Lower leg skin (tissue), 4 donors: ENCODE data around the gene MICU1. TPM values are rescaled to one million over a fixed set of nuclear protein-coding genes. Genes with fewer than 3 reads are reported as not detected.
"Not testable (repeated sequence)": the region's sequence is repeated elsewhere in the genome, so short reads cannot be mapped to it uniquely, and the experiment has no call there.

Experiments
- DNase-seq, 2 donors: peaks; one replicate each; pipeline ENCODE4 v3.0.0-alpha.2; 2019; ENCODE audit warnings: low spot score in 2 of 2
- H3K4me3 ChIP-seq: fragments of 200-600 bp; sonication (generic); 2 replicates; pipeline ENCODE4 v1.5.1; 2017; ENCODE audit warnings: mild to moderate bottlenecking, low read depth; ENCODE audit not compliant: poor library complexity, severe bottlenecking
- CTCF ChIP-seq, 3 donors: fragments of 450-650 bp; IDR thresholded peaks; one replicate each; pipeline ENCODE4 v1.5.1; 2016; ENCODE audit warnings: antibody characterized with exemption in 3 of 3, mild to moderate bottlenecking in 3 of 3, moderate library complexity in 2 of 3
- POLR2A ChIP-seq, 2 donors: fragments of 450-650 bp; IDR thresholded peaks; one replicate each; pipeline ENCODE4 v1.6.1; 2016 to 2017; ENCODE audit warnings: antibody characterized with exemption in 2 of 2, mild to moderate bottlenecking in 1 of 2, moderate library complexity in 1 of 2
- WGBS, 2 donors: methylation state at CpG; one replicate each; pipeline ENCODE4 v1.1.5; 2018; 5-methylcytosine and 5-hydroxymethylcytosine counted together
- intact Hi-C: fragments of 100-400 bp; cut with DNase I; formaldehyde crosslinking; loops from one replicate; pipeline ENCODE4 v1.15.0; 2023; ENCODE audit warnings: low total_unique reads
- total RNA-seq, 4 donors: library from RNA; depleted of rRNA; stranded (reverse); fragments of >200 nt; gene quantifications; one replicate each; pipeline ENCODE4 v1.1.0, GENCODE V29; 2016

Gene MICU1
- total RNA-seq, 4 donors from 2014 or later = 36.8 to 54.6 (median 46.8) TPM

- TF ChIP-seq POLR2A (IDR thresholded peaks at IDR 0.05) = no peak
- no peak for TF ChIP-seq CTCF (IDR thresholded peaks at IDR 0.05)
- WGBS, 2 donors = 84 to 88% methylated on average over 2 of the region's 2 CpGs
- H3K4me3 ChIP-seq = no peak overlapping the region
- no peak for DNase-seq
- intact Hi-C loops = no loop called here
These were observed 75.6 kb downstream of the MICU1 start for GRCh38 chr10:72550239-72550638.

GRCh38 chr10:72545546-72545945, 80.3 kb downstream of the MICU1 start:
- intact Hi-C loops = no loop called here
- WGBS, 2 donors = 84 to 89% methylated on average over 1 of the region's 1 CpG
- TF ChIP-seq CTCF (IDR thresholded peaks at IDR 0.05) (no peak), POLR2A (IDR thresholded peaks at IDR 0.05) (no peak)
- DNase-seq = no peak
- H3K4me3 ChIP-seq = no peak overlapping the region

GRCh38 chr10:72543855-72544254, 82.0 kb downstream of the MICU1 start:
- intact Hi-C loops, DNase-seq, H3K4me3 ChIP-seq: not testable (repeated sequence)
- 90 to 92% methylated on average over 6 of the region's 6 CpGs for WGBS, 2 donors

GRCh38 chr10:72542396-72542815, 83.5 kb downstream of the MICU1 start:
- no peak for TF ChIP-seq CTCF (IDR thresholded peaks at IDR 0.05)
- no peak for TF ChIP-seq POLR2A (IDR thresholded peaks at IDR 0.05)
- H3K4me3 ChIP-seq = no peak overlapping the region
- 92 to 97% methylated on average over 8 of the region's 8 CpGs for WGBS, 2 donors
- DNase-seq = no peak
- intact Hi-C loops = no loop called here

- intact Hi-C loops = no loop called here
- no peak overlapping the region for H3K4me3 ChIP-seq
- DNase-seq = no peak
- TF ChIP-seq CTCF (IDR thresholded peaks at IDR 0.05) (no peak), POLR2A (IDR thresholded peaks at IDR 0.05) (no peak)
These were observed 84.5 kb downstream of the MICU1 start for GRCh38 chr10:72541337-72541736.

- no peak overlapping the region for H3K4me3 ChIP-seq
- 95 to 100% methylated on average over 2 of the region's 2 CpGs for WGBS, 2 donors
- intact Hi-C loops = no loop called here
- TF ChIP-seq POLR2A (IDR thresholded peaks at IDR 0.05) (no peak), CTCF (IDR thresholded peaks at IDR 0.05) (no peak)
- DNase-seq = no peak
These were observed 85.6 kb downstream of the MICU1 start for GRCh38 chr10:72540193-72540807.
